WTC11 (cell line): ENCODE measurements around the gene ZSWIM3. TPM values are rescaled to one million over a fixed set of nuclear protein-coding genes. Genes with fewer than 3 reads are reported as not detected.

ENCODE experiments used
- ARID4B ChIP-seq: sonication (generic); formaldehyde crosslinking; IDR thresholded peaks from 2 replicates; pipeline ENCODE4 v1.8.0; 2023; ENCODE audit warnings: missing genetic modification reagents, mild to moderate bottlenecking, borderline replicate concordance
- EMX1 ChIP-seq: fragments of 250-450 bp; sonication (Bioruptor Pico); IDR thresholded peaks from 2 replicates; pipeline ENCODE4 v1.8.0; 2021; ENCODE audit warnings: mild to moderate bottlenecking
- ERG ChIP-seq: fragments of 250-450 bp; sonication (Bioruptor Pico); IDR thresholded peaks from 2 replicates; pipeline ENCODE4 v1.8.0; 2021; ENCODE audit warnings: mild to moderate bottlenecking
- FOXK1 ChIP-seq: sonication (generic); formaldehyde crosslinking; IDR thresholded peaks from 2 replicates; pipeline ENCODE4 v1.8.0; 2022; ENCODE audit warnings: mild to moderate bottlenecking, moderate library complexity, missing genetic modification reagents
- GTF2I ChIP-seq: fragments of 250-450 bp; sonication (Bioruptor Pico); conservative IDR thresholded peaks from 2 replicates; pipeline ENCODE4 v1.4.0; 2021; ENCODE audit warnings: mild to moderate bottlenecking
- KAT7 ChIP-seq: sonication (generic); formaldehyde crosslinking; IDR thresholded peaks from 2 replicates; pipeline ENCODE4 v1.8.1; 2023; ENCODE audit warnings: missing genetic modification reagents, mild to moderate bottlenecking, borderline replicate concordance
- MYBL2 ChIP-seq: sonication (generic); formaldehyde crosslinking; IDR thresholded peaks from 2 replicates; pipeline ENCODE4 v1.8.1; 2023; ENCODE audit warnings: mild to moderate bottlenecking, moderate library complexity, missing genetic modification reagents
- NR1H2 ChIP-seq: sonication (generic); formaldehyde crosslinking; IDR thresholded peaks from 2 replicates; pipeline ENCODE4 v1.9.0; 2021; ENCODE audit warnings: mild to moderate bottlenecking, moderate library complexity, missing genetic modification reagents
- NR2C2 ChIP-seq: sonication (generic); formaldehyde crosslinking; IDR thresholded peaks from 2 replicates; pipeline ENCODE4 v1.8.0; 2022; ENCODE audit warnings: mild to moderate bottlenecking, missing genetic modification reagents
- SMAD3 ChIP-seq: sonication (generic); formaldehyde crosslinking; IDR thresholded peaks from 2 replicates; pipeline ENCODE4 v1.8.0; 2022; ENCODE audit warnings: missing genetic modification reagents, mild to moderate bottlenecking, borderline replicate concordance
- TP53 ChIP-seq: sonication (generic); formaldehyde crosslinking; IDR thresholded peaks from 2 replicates; pipeline ENCODE4 v1.8.1; 2023; ENCODE audit warnings: mild to moderate bottlenecking, missing genetic modification reagents
- USF2 ChIP-seq: sonication (generic); formaldehyde crosslinking; IDR thresholded peaks from 2 replicates; pipeline ENCODE4 v1.8.1; 2023; ENCODE audit warnings: mild to moderate bottlenecking, missing genetic modification reagents, moderate library complexity
- ZMAT4 ChIP-seq: fragments of 250-450 bp; sonication (Bioruptor Pico); IDR thresholded peaks from 2 replicates; pipeline ENCODE4 v1.9.0; 2021; ENCODE audit warnings: mild to moderate bottlenecking
- ZNF138 ChIP-seq: sonication (generic); formaldehyde crosslinking; conservative IDR thresholded peaks from 2 replicates; pipeline ENCODE4 v1.8.1; 2022; ENCODE audit warnings: mild to moderate bottlenecking, moderate library complexity, missing genetic modification reagents
- ZNF317 ChIP-seq: sonication (generic); formaldehyde crosslinking; IDR thresholded peaks from 2 replicates; pipeline ENCODE4 v1.8.1; 2023; ENCODE audit warnings: low read depth, mild to moderate bottlenecking, moderate library complexity, missing genetic modification reagents, borderline replicate concordance
- total RNA-seq: library from RNA; stranded (reverse); gene quantifications from 3 replicates; pipeline ENCODE4 v1.2.3, GENCODE V29; 2021
- TF ChIP-seq, protein P1 (sequence below): sonication (generic); formaldehyde crosslinking; IDR thresholded peaks from 2 replicates; pipeline ENCODE4 v1.8.1; 2022; ENCODE audit warnings: low read depth, missing genetic modification reagents, borderline replicate concordance

Gene ZSWIM3
- total RNA-seq, 1 experiment from 2014 or later: 3.4 TPM

DNA sequence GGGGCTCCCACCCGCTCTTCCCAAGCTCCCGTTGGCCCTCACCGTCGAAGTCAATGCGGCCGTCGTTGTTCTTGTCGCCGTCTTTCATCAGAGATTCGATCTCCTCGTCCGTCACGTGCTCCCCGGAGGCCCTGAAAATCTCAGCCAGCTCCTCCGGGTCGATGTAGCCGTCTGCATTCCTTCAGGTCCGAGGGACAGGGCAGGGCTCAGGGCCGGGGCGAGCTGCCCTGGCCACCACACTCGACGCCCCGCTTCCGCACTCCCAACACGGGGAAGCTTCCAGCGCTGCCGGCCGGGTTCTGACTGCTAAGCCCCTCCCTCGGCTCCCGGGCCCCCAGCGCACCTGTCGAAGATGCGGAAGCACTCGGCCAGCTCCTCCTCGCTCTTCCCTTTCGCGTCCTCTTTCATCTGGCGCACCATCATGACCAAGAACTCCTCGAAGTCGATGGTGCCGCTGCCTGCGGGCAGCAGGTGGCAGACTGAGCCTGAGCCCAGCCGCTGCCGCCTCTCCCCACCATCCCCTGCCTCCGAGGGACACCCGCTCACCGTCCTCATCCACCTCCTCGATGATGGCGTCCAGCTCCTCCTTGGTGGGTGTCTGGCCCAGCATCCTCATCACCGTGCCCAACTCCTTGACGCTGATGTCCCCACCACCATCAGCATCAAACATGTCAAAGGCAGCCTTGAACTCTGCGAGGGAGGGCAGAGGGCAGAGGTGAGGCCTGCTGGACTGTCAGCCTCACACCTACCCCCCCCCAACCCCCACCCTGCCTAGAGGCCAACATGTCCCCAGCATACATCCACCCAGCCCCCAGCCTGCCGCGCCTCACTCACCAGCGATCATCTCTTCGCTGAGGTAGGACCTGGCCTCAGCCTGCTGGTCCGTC is 33.2 kb upstream of the ZSWIM3 start (continued):
- no peak for TF ChIP-seq MYBL2 (CRISPR knock-in tag)
- no peak for TF ChIP-seq GTF2I (CRISPR knock-in tag)
- TF ChIP-seq KAT7 (CRISPR knock-in tag): 0 out of 2 replicates have a peak, but pooled peaks have one; percentile 66
- no peak for TF ChIP-seq EMX1 (CRISPR knock-in tag)
- no peak for TF ChIP-seq FOXK1 (CRISPR knock-in tag)
- no peak for TF ChIP-seq NR2C2 (CRISPR knock-in tag)
- TF ChIP-seq ZMAT4 (CRISPR knock-in tag): no peak
- TF ChIP-seq ZNF138 (CRISPR knock-in tag): peak; percentile 74; the same call in 1 of the 2 replicates
- TF ChIP-seq ZNF317 (CRISPR knock-in tag): no peak
- TF ChIP-seq, protein P1, sequence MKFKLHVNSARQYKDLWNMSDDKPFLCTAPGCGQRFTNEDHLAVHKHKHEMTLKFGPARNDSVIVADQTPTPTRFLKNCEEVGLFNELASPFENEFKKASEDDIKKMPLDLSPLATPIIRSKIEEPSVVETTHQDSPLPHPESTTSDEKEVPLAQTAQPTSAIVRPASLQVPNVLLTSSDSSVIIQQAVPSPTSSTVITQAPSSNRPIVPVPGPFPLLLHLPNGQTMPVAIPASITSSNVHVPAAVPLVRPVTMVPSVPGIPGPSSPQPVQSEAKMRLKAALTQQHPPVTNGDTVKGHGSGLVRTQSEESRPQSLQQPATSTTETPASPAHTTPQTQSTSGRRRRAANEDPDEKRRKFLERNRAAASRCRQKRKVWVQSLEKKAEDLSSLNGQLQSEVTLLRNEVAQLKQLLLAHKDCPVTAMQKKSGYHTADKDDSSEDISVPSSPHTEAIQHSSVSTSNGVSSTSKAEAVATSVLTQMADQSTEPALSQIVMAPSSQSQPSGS (CRISPR knock-in tag): no peak; the same call in 1 of the 2 replicates
- peak; percentile 72 for TF ChIP-seq USF2
- TF ChIP-seq SMAD3 (CRISPR knock-in tag): peak; percentile 88; the same call in 1 of the 2 replicates
- peak; percentile 61; the same call in 1 of the 2 replicates for TF ChIP-seq TP53
- no peak for TF ChIP-seq NR1H2 (CRISPR knock-in tag)
- no peak for TF ChIP-seq ARID4B (CRISPR knock-in tag)
- no peak for TF ChIP-seq ERG (CRISPR knock-in tag)
- TF ChIP-seq, all 79 proteins: peak for 19
